GM19372 (cell line): ENCODE measurements around the gene ACKR1.

Experiments
- ATAC-seq: cut with Tn5 transposase; IDR thresholded peaks from one replicate; pipeline ENCODE4 v1.9.1; 2021; ENCODE audit warnings: mild to moderate bottlenecking, low read depth, moderate library complexity; ENCODE audit not compliant: unreplicated experiment

The ACKR1 gene, protein sequence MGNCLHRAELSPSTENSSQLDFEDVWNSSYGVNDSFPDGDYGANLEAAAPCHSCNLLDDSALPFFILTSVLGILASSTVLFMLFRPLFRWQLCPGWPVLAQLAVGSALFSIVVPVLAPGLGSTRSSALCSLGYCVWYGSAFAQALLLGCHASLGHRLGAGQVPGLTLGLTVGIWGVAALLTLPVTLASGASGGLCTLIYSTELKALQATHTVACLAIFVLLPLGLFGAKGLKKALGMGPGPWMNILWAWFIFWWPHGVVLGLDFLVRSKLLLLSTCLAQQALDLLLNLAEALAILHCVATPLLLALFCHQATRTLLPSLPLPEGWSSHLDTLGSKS

DNA sequence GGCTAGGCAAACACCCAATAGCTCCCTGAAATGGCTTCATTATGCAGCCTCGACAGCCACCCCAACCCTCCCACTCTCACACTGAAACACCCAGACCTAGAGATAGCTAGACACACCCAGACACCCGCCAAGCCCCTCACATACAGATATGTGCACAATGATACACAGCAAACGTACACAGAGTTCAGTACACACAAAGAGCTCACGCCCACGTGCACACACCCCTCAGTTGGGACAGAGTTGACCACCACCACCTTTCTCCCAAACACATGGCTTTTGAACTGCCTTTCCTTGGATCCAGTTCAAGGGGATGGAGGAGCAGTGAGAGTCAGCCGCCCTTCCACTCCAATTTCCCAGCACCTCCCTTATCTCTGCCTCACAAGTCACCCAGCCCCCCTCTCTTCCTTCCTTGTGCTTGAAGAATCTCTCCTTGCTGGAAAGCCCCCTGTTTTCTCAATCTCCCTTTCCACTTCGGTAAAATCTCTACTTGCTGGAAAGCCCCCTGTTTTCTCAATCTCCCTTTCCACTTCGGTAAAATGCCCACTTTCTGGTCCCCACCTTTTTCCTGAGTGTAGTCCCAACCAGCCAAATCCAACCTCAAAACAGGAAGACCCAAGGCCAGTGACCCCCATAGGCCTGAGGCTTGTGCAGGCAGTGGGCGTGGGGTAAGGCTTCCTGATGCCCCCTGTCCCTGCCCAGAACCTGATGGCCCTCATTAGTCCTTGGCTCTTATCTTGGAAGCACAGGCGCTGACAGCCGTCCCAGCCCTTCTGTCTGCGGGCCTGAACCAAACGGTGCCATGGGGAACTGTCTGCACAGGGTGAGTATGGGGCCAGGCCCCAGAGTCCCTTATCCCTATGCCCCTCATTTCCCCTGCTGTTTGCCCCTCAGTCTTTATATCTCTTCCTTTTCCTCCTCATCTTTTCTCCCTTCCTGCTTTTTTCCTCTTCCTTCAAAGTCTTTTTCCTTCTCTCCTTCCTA lies at the start of gene ACKR1:
ACKR1 (plus strand) TSS at position 715 of the 981 bp plus-strand sequence; CDS start at position 800, 85 bp downstream.
- no peak for ATAC-seq

DNA sequence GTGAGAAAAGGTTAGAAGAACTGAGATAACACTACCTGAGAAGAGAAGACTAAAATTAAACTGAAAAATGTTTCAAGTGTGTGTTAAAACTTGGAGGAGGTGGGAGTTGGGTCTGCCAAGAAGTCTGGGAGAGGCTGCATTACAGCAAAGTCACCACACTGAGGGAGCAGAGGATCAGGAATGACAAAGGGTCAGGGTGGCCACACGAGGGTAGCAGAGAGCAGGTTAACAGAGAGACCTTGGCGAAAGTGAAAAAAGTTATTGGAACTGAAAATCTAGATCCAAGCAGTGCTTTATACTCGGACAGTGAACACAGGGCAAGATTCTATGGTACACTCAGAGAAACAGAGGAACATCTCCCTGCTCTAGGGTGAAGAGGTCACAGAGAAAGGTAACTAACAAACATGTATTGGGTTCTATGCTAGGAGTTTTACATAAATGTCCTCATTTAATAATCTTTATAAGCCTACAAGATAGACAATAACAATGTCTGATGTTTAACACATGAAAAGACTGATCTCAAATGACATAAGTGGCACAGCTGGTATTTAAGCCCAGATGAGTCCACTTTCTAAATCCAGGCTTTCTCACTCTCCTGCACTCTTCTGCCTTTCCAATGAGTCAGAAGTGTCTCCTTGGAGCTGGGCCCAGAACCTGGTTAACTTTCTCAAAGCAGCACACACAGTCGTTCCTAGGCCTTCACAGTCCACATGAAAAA lies 43.5 kb upstream of the ACKR1 start:
- peak; percentile 96 for ATAC-seq

DNA sequence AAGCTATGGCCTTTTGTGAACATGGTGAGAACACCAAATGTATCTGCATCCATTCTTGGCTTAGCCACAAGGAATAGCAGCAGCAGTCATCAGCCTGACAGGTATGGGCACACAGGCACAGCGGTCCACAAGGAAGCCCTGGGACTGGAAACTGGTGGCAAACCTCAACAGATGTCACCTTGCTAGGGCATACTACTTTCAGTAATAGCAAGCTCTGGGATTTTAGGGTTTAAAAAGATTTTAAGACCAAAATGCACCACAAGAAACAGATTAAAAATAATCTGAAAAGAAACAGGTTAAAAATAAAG lies 43.0 kb upstream of the ACKR1 start:
- no peak for ATAC-seq

DNA sequence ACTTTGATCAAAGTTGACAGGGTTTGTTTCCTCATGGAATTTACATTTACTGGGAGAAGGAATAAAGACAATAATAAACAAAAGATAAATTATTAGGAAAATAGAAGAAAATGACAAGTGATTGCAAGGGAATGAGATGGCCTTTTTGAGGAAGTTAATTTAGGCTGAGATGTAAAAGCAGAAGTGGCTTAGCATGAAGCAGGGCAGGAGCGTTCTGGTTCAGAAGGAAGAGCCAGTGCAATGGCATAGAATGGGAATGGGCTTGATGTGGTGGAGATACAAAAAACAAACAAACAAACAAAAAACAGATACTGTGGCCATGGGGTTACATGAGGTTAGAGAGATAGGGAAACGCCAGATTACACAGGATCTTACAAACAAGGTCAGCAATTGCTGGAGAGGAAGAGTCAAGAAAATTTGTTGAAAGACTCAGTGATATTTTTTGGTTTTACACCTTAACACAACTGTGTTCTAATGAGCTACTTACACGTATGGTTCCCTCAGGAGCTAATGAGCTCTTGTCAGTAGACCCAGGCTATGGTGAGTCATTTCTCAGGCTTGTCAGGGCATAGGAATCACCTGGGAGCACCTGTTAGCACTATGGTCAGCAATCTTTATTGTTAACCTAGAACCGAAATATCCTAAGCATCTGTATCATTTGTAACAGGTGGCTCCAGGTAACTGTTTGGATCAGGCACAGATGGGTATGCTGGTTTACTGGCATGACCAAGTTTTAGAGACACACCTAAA lies 42.0 kb upstream of the ACKR1 start:
- ATAC-seq, result no peak

DNA sequence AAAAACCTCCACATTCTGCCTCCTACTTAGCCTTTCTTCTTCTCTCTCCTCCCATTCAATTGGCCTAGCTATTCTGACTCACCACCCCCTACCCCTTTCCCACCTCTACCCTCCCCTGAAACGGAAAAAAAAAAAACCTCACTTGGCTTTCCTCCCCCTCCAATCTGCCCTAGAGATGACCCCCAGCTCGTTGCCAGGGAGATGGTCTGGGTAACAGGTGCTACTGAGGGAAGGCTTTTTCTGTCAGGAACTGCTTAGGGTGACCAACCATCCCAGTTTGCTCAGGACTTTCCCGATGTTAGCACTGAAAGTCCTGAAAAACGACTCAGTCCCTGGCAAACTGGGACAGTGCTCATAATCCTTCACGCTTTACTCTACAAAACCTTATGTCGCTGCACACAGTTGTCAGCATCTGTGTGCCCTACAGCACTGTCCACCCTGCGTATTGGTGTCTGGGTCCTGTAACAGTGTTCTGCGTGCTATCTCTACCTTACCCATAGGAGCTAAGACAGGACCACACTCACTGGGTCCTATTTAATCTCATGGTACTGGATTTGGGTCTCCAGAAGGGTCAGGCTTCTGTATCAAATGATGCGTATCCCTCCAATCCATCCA lies 41.0 kb upstream of the ACKR1 start:
- ATAC-seq, result no peak

DNA sequence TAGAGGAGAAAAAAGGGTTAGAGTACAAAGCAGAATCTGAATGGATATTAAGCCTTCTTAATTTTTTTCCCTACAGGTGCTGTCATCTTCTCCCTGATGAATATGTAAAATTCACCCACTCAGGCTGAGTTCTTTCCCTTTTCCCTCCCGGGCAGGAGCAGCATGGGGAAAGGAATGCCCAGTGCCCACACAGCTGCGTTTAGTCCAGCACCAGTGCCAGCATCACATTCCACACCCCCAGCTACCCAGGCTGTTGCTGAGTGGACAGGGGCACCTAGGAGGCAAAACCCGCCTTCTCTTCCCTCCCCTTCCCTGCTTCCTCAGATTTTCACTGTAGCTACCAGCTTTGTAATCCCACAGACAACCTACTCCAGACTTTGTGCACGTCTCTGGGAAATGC lies 36.6 kb upstream of the ACKR1 start:
- ATAC-seq, result no peak

DNA sequence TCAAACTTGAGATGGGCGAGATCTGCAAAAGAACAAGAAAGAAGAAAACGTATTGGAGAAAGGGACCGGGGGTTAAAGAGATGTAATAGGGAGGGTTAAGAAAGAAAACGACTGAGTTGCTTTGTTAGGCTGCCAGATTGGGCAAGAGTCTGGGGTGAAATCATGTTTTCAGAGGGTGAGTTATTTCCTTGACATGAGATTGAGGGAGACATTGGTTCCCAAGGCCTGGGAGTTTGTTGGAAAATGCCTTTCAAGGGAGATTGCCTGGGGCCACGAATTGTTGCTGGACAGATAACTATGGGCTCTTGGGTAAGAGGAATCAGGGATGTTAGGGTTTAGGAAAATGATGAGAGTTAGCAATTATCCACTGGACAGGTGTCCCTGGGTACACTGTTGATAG lies 34.0 kb upstream of the ACKR1 start:
- no peak for ATAC-seq

DNA sequence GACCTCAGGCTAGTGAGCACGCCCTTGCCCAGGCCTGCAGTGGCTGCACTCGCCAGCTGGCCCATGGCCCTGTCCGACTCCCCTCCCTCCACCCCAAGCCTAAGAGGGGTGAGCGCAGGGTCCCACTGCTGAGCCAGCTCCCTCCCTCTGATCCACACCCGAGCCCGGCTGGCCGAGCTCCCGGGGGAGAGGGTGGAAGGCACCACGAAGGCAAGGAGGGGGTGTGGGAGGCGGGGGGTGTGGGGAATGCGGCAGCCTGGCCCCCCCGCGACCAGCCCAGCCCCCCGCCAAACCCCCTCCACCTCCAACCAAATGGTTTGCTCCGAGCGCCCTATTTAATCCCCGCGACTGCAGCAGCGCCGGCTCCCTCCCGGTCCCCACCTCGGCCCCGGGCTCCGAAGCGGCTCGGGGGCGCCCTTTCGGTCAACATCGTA lies 33.4 kb upstream of the ACKR1 start, which contains the start of gene CADM3:
CADM3 (plus strand) TSS at position 362 of the 434 bp plus-strand sequence. CDS start 151 bp downstream, outside the sequence.
- no peak for ATAC-seq

DNA sequence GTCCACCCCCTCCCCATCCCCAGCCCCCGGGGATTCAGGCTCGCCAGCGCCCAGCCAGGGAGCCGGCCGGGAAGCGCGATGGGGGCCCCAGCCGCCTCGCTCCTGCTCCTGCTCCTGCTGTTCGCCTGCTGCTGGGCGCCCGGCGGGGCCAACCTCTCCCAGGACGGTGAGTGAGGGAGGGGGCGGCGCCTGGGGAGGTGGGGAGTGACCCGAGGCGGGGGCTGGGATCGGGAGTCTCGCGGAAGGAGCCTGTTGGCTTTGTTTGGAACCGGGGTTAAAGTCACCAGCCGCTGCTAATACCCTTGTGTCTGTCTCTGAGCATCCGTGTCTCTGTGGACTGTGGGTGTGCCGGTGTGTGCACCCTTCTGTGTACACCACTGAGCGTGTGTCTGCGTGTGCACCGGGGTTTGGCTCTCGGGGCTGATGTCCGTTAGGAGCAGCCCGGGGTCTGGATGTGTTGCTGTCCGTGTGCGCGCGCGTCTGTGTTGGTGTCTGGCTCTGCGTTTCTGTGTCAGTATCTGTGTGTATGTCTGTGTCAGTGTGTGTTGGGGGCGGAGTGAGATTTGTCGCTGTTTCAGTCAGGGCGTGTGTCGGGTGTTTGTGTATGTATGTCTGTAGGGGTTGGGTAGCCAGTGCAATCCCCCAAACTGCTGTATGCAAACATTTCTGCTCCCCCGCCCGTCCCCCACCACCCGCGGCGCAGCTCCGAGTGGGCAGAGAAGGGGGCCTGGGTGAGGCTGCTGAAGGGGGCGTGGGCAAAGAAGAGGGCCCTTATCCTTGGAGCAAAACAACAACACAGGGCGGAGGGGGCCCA lies 32.8 kb upstream of the ACKR1 start:
- no peak for ATAC-seq

DNA sequence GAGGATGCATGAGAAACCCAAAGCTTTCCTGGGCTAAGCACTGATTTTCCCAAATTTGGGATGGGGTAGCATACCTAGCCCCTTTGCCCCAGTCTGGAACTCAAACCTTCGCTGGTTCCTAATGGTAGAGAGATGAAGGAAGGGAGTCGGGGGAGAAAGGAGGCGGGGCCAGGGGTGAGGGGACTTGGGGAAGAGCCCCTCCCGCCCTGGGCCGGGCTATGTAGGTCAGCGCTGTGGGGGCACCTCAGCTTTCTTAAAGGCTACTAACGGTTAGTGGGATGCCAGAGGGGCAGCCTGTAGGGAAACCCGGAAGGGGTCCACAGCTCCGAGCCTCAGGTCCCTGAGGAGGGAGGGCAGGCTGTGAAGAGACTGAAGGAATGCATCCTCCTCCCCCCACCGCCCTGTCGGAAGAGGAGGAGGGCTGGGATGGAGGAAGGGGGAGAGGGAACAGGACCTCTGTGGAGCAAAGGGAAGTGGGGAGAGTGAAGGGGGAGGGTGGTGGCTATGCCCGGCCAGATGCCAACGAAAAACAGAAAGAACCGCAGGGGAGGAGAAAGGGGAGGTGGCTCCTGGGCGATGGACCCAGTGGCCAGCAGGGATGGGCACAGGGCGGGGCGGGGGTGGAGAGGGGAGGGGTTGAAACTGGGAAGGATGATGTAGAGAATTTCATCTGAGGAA lies 31.9 kb upstream of the ACKR1 start:
- ATAC-seq, result no peak

DNA sequence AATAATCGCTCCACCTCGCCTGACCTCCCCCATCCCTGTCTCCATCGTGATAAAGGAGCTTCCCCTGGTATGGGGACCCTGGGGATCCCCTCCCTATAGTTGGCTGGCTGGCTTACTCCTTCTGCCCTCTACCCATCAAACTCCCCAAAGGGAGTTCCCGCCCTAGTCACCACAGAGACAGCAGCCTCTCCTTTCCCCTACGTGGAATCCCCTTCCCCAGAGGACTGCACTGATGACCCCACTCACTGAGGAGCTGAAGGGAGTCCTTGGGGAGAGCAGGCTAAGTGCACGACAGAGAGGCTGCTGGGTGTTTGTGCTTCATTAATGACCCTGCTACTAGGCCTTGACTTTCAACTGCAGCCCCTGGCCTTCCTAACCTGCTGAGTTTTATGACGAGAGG lies 31.4 kb upstream of the ACKR1 start:
- ATAC-seq, result no peak

DNA sequence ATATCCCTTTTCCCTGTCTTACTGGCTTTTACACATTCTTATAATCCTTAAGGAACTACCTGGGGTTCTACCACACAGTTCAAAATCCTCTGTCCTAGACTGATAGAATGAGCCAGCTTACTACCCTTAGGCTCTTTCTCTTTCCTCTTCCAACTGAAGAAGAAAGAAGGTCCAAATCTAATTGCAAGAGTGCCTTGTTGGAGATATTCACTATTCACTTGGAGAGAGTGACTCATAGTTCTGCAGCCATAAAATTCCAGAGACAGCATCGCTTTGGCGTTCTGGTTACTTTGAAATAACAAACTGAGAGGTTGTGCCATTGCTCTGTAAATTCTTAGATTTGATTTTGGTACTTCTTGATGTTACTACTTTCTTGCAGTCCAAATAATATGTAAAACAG lies 29.1 kb upstream of the ACKR1 start:
- no peak for ATAC-seq

DNA sequence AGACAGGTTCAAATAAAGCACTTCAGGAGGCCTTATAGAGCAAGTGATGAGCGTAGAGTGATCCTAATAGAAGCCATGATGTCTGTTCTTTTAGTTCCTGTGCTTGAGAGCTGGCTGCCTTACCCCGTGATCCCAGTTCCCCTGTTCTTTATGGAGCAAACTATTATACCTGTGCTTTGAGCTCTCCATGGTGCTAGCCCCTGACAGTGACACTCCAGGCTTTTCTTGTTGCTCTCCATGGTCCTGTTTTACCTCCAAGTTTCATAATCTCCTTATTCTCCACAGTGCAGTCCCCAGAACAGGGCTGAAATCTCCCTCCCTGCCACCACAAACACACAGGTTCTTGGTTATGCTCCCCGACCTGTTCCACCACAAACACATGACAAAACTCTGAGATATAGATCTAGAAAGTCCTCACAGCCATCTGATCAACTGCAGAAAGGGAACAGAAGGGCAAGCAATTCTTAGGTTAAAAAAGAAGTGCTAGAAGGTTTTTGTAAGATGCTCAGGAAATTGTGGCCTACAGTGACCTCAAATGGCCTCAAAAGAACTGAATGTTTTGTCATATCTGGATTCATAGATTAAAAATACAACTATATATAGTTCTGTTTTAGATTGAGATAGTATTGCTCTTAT lies 27.3 kb upstream of the ACKR1 start:
- no peak for ATAC-seq

DNA sequence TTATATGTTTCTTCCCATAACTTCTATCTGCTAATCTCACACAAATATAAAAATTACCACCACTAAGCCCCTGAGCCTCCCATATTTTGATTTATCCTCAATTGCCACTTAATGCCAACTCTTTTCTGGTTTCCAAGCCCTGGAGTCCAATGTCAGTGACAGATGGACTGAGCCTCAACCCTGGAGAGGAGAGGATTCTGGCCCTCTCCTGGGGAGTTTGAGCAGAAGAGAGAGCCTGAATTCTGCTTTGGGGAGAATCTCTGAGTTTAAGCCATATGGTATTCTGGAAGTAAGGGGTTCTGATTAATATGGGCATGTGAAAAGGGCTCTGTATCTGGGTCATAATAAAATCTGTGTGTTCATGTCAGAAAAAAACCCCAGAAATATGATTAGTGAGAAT lies 24.8 kb upstream of the ACKR1 start:
- no peak for ATAC-seq

DNA sequence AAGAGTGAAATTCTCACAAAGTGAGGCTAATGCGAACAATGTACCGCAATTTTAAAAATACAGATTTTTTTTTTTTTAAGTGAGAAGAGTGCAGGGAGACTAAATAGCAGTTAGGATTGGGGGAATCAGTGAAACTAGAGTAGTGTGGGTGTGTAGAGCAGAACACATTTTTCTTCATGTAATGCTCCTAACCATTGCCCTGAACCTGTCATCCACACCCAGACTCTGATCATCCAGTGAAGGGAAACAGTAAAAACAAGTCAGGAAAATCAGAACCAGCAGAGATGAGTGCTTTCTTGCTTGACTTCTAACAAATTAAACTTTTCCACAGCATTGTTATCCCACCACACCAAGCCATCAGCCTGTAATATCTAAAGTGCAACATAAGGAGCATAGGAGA lies 24.2 kb upstream of the ACKR1 start:
- no peak for ATAC-seq

DNA sequence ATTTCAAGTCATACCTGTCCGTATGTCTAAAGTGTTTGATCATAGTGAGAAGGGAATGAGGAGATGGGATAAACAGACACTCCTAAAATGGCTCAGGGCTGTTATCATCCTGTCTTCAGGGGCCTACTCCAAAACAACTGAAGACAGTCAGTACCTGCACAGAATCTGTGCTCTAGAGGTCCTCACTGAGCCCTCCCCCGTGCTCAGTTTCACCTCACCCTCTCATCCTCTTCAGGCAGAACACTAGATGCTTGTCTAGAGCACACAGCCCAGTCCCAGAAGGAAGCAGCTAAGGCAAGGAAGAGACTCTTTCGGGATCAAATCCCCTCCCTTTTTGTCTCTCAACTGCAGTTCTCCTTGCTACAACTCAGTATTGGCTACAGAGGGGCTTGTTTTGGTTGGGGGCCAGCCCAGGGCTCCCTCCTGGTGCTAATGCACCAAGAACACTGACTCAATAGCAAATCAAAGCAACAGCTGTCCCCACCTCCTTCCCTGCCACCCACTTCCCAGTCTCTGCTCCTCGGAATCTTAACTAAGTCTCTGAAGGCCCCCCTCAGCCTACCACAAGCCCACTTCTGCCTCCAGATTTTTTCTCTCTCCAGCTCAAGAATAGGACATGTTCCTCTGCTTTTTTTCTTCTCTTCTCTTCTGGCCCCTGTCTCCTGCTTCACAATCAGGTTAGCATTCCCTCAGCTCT lies 23.2 kb upstream of the ACKR1 start:
- no peak for ATAC-seq

DNA sequence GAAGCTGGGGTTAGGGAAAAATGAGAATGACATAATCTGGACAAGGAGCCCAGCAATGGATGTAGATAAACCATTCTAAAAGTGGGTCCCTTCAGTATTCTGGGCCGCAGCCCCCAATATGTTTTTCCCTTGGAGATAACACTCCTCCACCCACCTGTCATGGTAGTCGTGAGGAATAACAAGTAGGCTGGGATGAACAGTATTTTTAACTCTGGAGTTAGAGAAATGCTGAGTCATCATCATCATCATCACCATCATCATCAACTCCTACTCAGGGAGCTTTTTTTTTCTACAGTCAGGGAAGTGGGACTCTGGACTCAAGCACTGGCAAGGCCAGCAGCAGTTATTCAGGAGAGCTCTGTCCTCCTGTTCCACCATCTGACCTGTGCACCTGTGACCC lies 20.5 kb upstream of the ACKR1 start:
- ATAC-seq, result no peak
